ENCODE results near the gene MAML2.

GRCh38 chr11:96265972-96266371, 77.0 kb downstream of the MAML2 start:
- no peak for TF ChIP-seq CTCF (conservative IDR thresholded peaks at IDR 0.05)
- TF ChIP-seq ZFX (IDR thresholded peaks at IDR 0.05): no peak

Data from C4-2B (cell line).